IMR-90 (cell line): ENCODE data around the gene FSIP1. TPM values are rescaled to one million over a fixed set of nuclear protein-coding genes. Genes with fewer than 3 reads are reported as not detected.

Experiments
- ATAC-seq: fragments of 200-7000 bp; cut with Tn5 transposase; 2 replicates; pipeline ENCODE4 v1.9.1; 2020; ENCODE audit warnings: low read depth, mild to moderate bottlenecking, moderate library complexity
- BruUV-seq: library from RNA; stranded (reverse); fragments of 400-500 nt; replicated peaks from 2 replicates; lab custom pipeline; 2021; lab: Mats Ljungman, UMichigan
- CTCF ChIA-PET: fragments of 300-600 bp; formaldehyde crosslinking; extraction: SDS; loops from one replicate; lab custom pipeline; 2021; ENCODE audit warnings: antibody characterized with exemption; lab: Yijun Ruan, JAX
- POLR2A ChIA-PET: fragments of 300-600 bp; sonication (Branson Sonifier 250); formaldehyde crosslinking; loops from one replicate; lab custom pipeline; 2022; ENCODE audit warnings: antibody characterized with exemption; ENCODE audit not compliant: unreplicated experiment; lab: Charles Lee
- DNase-seq: peaks from one replicate; pipeline ENCODE4 v3.0.0; 2013
- H2AFZ ChIP-seq: replicated peaks from 2 replicates; pipeline ENCODE3; 2013; ENCODE audit warnings: low read length, mild to moderate bottlenecking; ENCODE audit not compliant: poor library complexity
- H2AK5ac ChIP-seq: 2 replicates; pipeline ENCODE4 v1.6.1; 2013; ENCODE audit warnings: low read depth, low read length, inconsistent platforms
- H2AK9ac ChIP-seq: replicated peaks from 2 replicates; pipeline ENCODE3; 2013; ENCODE audit warnings: mild to moderate bottlenecking, low read depth, low read length, moderate library complexity; ENCODE audit not compliant: poor library complexity
- H2BK120ac ChIP-seq: 2 replicates; pipeline ENCODE4 v1.6.1; 2013; ENCODE audit warnings: low read depth, low read length, inconsistent platforms
- H2BK15ac ChIP-seq: 3 replicates; pipeline ENCODE4 v1.6.1; 2013; ENCODE audit warnings: low read depth, low read length, inconsistent platforms
- H2BK20ac ChIP-seq: 2 replicates; pipeline ENCODE4 v1.6.1; 2013; ENCODE audit warnings: low read depth, mild to moderate bottlenecking, inconsistent platforms, low read length, moderate library complexity
- H2BK5ac ChIP-seq: 2 replicates; pipeline ENCODE4 v1.6.1; 2013; ENCODE audit warnings: mild to moderate bottlenecking, low read depth, low read length, inconsistent platforms; ENCODE audit not compliant: poor library complexity, severe bottlenecking
- H3K14ac ChIP-seq: replicated peaks from 2 replicates; pipeline ENCODE4 v1.6.1; 2013; ENCODE audit warnings: low read depth, low read length, inconsistent platforms
- H3K18ac ChIP-seq: 2 replicates; pipeline ENCODE4 v1.6.1; 2013; ENCODE audit warnings: low read depth, low read length, control low read depth
- H3K23ac ChIP-seq: 2 replicates; pipeline ENCODE4 v1.6.1; 2013; ENCODE audit warnings: low read depth, low read length, inconsistent platforms
- H3K27ac ChIP-seq: 2 replicates; pipeline ENCODE4 v1.5.1; 2013; ENCODE audit warnings: mild to moderate bottlenecking, control low read depth, low read length; ENCODE audit not compliant: insufficient read depth
- H3K27me3 ChIP-seq: 2 replicates; pipeline ENCODE4 v1.6.1; 2013; ENCODE audit warnings: low read length; ENCODE audit not compliant: control insufficient read depth, insufficient read depth
- H3K36me3 ChIP-seq: 2 replicates; pipeline ENCODE4 v1.6.1; 2013; ENCODE audit warnings: low read length, mixed read lengths; ENCODE audit not compliant: control insufficient read depth, insufficient read depth
- H3K4ac ChIP-seq: 2 replicates; pipeline ENCODE4 v1.6.1; 2013; ENCODE audit warnings: low read depth, low read length, inconsistent platforms
- H3K4me1 ChIP-seq: 2 replicates; pipeline ENCODE4 v1.6.1; 2013; ENCODE audit warnings: low read length, mixed read lengths; ENCODE audit not compliant: control insufficient read depth, insufficient read depth
- H3K4me2 ChIP-seq: 2 replicates; pipeline ENCODE4 v1.6.1; 2013; ENCODE audit warnings: low read depth, mild to moderate bottlenecking, control low read depth, low read length, moderate library complexity
- H3K4me3 ChIP-seq: 2 replicates; pipeline ENCODE4 v1.5.1; 2013; ENCODE audit warnings: low read depth, mild to moderate bottlenecking, control low read depth, low read length, moderate library complexity; ENCODE audit not compliant: insufficient read depth
- H3K56ac ChIP-seq: 2 replicates; pipeline ENCODE4 v1.6.1; 2013; ENCODE audit warnings: low read length, inconsistent platforms; ENCODE audit not compliant: insufficient read depth; ENCODE audit errors: extremely low read depth
- H3K79me1 ChIP-seq, 2 experiments: 2 replicates each; pipeline ENCODE4 v1.6.1; 2013; ENCODE audit warnings: low read length in 2 of 2, inconsistent platforms in 1 of 2, low read depth in 1 of 2
- H3K9ac ChIP-seq: 2 replicates; pipeline ENCODE4 v1.6.1; 2013; ENCODE audit warnings: low read depth, low read length, control low read depth
- H3K9me1 ChIP-seq: 2 replicates; pipeline ENCODE4 v1.6.1; 2013; ENCODE audit warnings: low read length, inconsistent platforms; ENCODE audit not compliant: insufficient read depth
- H3K9me3 ChIP-seq: 2 replicates; pipeline ENCODE4 v1.6.1; 2013; ENCODE audit warnings: low read length; ENCODE audit not compliant: control insufficient read depth, insufficient read depth
- H4K20me1 ChIP-seq: 2 replicates; pipeline ENCODE4 v1.6.1; 2013; ENCODE audit warnings: low read length, inconsistent platforms; ENCODE audit not compliant: insufficient read depth
- H4K5ac ChIP-seq: 2 replicates; pipeline ENCODE4 v1.6.1; 2013; ENCODE audit warnings: mild to moderate bottlenecking, low read depth, low read length, control low read depth
- H4K8ac ChIP-seq, 2 experiments: 2 replicates each; pipeline ENCODE4 v1.6.1; 2013; ENCODE audit warnings: low read depth in 2 of 2, low read length in 2 of 2, control low read depth in 1 of 2, inconsistent platforms in 1 of 2
- H4K91ac ChIP-seq: 2 replicates; pipeline ENCODE4 v1.6.1; 2013; ENCODE audit warnings: low read depth, low read length, inconsistent platforms; ENCODE audit not compliant: insufficient read depth
- BHLHE40 ChIP-seq: fragments of 150-350 bp; IDR thresholded peaks from 2 replicates; pipeline ENCODE4 v1.6.1; 2016; ENCODE audit warnings: mild to moderate bottlenecking, low read depth, low read length
- MAFK ChIP-seq: IDR thresholded peaks from 2 replicates; pipeline ENCODE4 v1.6.1; 2012; ENCODE audit warnings: low read depth, low read length, improper control_type of control experiment
- NFE2L2 ChIP-seq: fragments of 150-350 bp; IDR thresholded peaks from 2 replicates; pipeline ENCODE4 v1.6.1; 2016; ENCODE audit warnings: low read depth, mild to moderate bottlenecking, low read length
- WGBS, 2 experiments: methylation state at CpG; one replicate each; pipeline versions ENCODE4 v1.1.5 to v1.1.7; 2013; ENCODE audit warnings: missing lambda C conversion rate in 2 of 2; ENCODE audit not compliant: insufficient read length in 1 of 2; ENCODE audit errors: extremely low coverage in 2 of 2; 5-methylcytosine and 5-hydroxymethylcytosine counted together
- dilution Hi-C: fragments of 300-500 bp; cut with HindIII; formaldehyde crosslinking; loops from one replicate; pipeline ENCODE4 v1.14.3; 2018; ENCODE audit warnings: low sequenced_read_pairs; ENCODE audit not compliant: unreplicated experiment
- in situ Hi-C: fragments of 300-500 bp; cut with MboI; formaldehyde crosslinking; loops from 3 replicates; pipeline ENCODE4 v1.14.3; 2019; ENCODE audit warnings: low sequenced_read_pairs, inconsistent platforms, mixed read lengths
- intact Hi-C: fragments of 100-400 bp; cut with micrococcal nuclease; formaldehyde crosslinking; loops from 2 replicates; pipeline ENCODE4 v1.10.0; 2022
- polyA plus RNA-seq, 3 experiments: library from polyadenylated mRNA; depleted of rRNA; stranded (reverse); fragments of >200 nt; gene quantifications; 2 replicates each; pipeline ENCODE4 v1.2.3, GENCODE V29; 2012; ENCODE audit warnings: low replicate concordance in 1 of 3
- total RNA-seq: library from RNA; depleted of rRNA; stranded (reverse); fragments of >200 nt; gene quantifications from 2 replicates; pipeline ENCODE4 v1.2.3, GENCODE V29; 2012

Gene FSIP1
- total and polyA plus RNA-seq, 2 of the 4 experiments (the other 2 are of a cell fraction) = 0.10 to 0.18 TPM

GRCh38 chr15:39692356-39693327 is 90.0 kb downstream of the FSIP1 start:
- ATAC-seq = no peak
- Histone ChIP-seq H2BK20ac (no peak overlapping the region), H2AK5ac (no peak overlapping the region), H3K9me3 (no peaks in the 10 kb centered on the region), H3K4ac (no peak overlapping the region), H3K79me1 (no peaks in the 10 kb centered on the region), H3K4me3 (no peak overlapping the region), H4K5ac (no peak overlapping the region), H4K8ac (no peak overlapping the region), H2AFZ (no peak overlapping the region), H3K14ac (no peak overlapping the region), H3K23ac (no peak overlapping the region), H2AK9ac (no peak overlapping the region), H4K20me1 (no peaks in the 10 kb centered on the region), H3K9me1 (0 out of 2 replicates have a peak, but pooled peaks cover 2% of the 10 kb centered on the region), H3K36me3 (no peaks in the 10 kb centered on the region), H2BK120ac (no peak overlapping the region), H4K91ac (no peak overlapping the region), H3K4me2 (no peak overlapping the region), H3K56ac (no peak overlapping the region), H2BK5ac (no peak overlapping the region), H3K18ac (no peak overlapping the region), H3K27me3 (no peaks in the 10 kb centered on the region), H2BK15ac (no peak overlapping the region), H3K4me1 (peaks cover 1% of the 10 kb centered on the region; the same call in 1 of the 2 replicates), H3K9ac (no peak overlapping the region), H3K27ac (no peak overlapping the region)
- no peak for DNase-seq
- 78 to 100% methylated on average over 1 of the region's 11 CpGs for WGBS, 2 experiments
- dilution Hi-C loops = no loop called here
- ChIA-PET CTCF (no interaction called here), POLR2A (no interaction called here)
- TF ChIP-seq NFE2L2 (no peak), BHLHE40 (no peak), MAFK (peak; percentile 88)
- intact Hi-C loops = no loop called here
- in situ Hi-C loops = no loop called here
- BruUV-seq = no TSS peak
